GM21381 (cell line): ENCODE results near the gene DPH6.
A peak's percentile ranks its signal among the peaks of the same experiment; 100 is the strongest.

Source experiments
- ATAC-seq: cut with Tn5 transposase; IDR thresholded peaks from one replicate; pipeline ENCODE4 v1.9.1; 2021; ENCODE audit warnings: mild to moderate bottlenecking, moderate library complexity; ENCODE audit not compliant: unreplicated experiment

Gene DPH6

DNA sequence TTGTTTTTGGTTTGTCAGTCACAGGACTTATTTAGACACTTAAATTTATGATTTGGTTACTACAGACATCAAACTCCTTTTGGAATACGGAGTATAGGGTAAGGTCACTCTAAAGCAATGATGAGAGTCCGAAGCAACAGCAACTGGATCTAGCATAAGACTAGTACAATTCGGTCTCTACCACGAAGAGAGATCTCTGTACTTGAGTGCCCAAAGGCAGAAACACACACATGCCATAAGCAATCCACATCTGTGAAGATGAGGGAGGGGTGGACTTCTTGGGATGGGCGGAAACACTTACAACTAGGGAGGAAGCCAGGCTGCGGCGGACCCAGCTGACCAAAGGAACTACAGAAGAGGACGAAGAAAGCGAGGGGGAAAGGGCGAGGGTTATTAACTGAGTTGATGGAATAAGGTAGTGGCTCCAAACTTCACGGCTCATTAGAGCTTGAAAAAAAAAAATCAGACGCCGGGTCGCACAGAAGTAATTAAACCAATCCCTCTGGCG lies 595 bp downstream of the DPH6 start:
- peak; percentile 25 for ATAC-seq

DNA sequence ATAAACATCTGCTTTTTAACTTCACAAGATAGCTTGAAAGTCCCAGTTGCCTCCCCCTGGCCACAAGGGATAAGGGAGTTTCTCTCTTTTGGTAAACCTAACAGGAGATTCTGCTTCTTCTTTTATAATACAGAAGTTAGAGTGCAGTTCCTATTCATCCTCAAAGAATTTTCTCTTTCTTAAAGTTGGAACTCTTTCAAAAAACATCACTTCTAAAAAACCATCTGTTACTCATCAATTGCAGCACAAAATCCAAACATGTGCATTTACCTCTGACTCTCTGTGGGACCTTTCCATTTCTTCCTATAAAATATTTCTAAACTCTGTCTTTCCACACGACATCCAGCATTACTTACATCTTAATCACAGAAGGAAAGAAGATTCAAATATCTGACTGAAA lies 5.1 kb downstream of the DPH6 start:
- ATAC-seq, result no peak

DNA sequence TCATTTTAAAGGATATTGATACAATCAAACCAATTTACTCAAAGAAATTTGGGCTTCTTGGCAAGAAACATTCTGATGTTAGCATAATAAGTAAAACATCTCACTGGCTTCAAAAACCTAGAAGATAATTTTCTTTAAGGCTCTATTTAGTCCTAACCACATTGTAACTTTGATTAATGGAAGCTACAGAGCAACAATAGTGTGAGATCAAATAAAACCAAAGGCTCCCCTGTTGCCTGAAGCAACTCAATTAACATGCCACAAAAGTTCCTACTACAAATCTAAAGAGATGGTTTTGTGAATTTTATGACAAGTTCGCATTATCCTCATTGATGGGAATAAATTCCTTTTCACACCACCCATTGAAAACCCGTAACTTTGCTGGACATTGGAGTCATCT lies 5.9 kb downstream of the DPH6 start:
- ATAC-seq, result no peak

DNA sequence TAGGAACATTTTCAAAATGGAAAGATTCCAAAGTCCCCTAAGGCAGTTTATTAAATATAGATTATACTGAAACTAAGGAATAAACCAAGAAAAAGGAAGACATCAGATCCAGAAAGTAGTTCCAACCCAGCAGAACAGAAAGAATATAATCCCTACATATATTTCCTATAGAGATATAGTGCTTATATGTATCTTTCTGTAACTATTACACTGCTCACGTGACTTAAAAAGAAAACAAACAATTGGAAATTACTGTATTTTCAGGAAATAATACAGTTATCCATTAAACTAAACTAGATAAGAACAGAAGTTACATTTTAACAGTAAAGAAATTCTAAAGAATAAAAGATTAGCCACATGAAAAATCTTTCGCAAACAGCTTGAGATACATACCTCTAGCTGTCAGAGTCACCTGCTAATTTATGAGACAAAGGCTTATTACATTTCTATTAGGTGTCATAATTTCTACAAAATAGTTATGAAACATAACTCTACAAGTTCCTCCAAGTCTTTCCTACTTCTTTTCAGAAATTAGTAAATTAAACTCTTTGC lies 10.5 kb downstream of the DPH6 start:
- ATAC-seq, result no peak

DNA sequence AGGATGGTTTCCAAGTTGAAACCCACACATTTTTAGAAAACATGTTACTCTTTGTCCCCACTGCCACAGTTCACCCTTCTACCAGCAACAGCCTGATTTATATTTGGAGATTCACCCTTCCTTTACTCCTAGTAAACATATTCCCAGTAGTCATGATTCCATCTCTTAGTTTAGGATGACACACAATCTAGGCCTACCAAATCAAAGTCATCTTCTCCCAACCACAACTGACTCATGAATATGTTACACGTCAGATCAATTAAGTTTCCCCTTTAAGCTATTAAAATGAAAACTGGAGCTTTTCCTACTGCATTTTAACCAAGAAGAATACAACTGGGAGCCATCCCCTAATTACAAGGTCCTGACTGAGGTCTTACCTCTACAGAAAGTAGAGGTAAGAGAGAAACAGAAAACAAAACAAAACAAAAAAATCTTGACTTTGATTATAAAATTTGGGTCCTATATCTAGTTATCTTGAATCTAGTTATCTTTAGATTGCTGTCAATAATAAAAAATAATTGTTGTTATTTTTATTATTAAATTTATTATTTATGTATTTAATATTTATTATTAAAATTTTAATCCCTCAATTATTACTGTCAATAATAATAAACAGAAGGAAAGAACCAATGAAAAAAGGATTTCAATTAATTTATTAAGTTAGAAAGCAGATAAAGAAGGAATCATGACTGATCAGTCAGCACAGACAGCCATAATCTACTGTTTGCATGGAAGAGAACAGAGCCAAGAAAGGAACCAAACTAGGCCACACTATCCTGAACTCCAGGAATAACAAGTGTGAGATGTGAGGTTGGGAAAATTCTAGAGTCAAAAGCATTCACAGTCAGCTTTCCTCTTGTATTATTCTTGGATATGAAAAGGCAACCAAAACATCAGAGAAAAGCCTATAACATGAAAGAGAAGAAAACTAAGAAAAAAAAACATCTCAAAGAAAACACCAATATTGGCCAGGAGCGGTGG lies 12.5 kb downstream of the DPH6 start:
- no peak for ATAC-seq

DNA sequence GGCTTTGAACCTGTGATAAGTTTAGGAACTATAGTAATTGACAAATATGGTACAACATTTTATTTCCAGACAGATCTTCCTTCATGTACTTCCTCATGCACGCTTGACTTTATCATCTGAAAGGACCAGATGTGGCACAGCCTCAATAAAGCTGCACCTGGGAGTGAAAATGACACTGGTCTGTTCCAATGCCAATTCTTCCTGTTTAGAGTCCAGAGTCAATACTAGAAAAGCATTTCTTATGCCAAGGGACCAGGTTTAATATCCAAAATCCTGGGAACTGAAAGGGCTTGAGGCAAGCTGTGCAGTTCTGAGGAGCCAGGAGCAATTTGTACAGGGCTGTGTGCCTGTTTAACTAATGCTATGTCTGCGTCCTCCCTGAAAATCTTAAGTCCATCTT lies 15.3 kb downstream of the DPH6 start:
- no peak for ATAC-seq

DNA sequence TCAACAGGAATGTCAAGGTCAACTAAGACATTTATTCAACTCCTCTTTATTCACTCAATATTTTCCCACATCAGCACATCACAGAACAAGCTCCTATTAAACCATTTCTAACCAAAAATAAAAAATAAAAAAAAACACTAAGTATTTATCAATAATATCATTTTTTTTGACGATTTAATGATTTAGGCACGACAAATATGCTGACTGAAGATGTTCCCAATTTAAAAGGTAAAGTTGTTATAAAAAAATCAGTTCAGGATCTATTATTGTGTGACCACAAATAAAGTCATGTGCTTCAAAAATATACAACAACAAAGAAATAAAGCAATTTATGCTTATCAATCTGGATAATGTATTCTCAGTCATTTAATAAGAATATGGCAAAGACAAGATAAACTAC lies 16.2 kb downstream of the DPH6 start:
- no peak for ATAC-seq

DNA sequence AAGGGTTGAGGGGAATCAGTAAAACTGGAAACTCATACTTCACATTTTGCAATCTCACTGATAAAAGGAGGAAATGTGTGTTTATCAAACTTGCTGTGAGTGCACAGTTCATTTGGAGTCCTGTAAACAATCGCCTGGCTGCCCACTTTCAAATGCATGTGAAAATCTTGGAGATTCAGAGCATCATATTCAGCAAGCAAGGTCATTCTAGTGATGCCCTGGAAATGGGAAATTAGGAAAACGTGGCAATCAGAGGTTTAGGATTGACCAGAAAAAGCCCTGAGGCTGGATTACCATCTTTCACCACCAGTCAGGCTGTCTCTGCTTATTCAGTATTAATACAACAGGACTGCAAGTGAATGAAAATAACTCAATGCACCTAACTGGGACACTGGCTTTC lies 23.9 kb downstream of the DPH6 start:
- no peak for ATAC-seq

DNA sequence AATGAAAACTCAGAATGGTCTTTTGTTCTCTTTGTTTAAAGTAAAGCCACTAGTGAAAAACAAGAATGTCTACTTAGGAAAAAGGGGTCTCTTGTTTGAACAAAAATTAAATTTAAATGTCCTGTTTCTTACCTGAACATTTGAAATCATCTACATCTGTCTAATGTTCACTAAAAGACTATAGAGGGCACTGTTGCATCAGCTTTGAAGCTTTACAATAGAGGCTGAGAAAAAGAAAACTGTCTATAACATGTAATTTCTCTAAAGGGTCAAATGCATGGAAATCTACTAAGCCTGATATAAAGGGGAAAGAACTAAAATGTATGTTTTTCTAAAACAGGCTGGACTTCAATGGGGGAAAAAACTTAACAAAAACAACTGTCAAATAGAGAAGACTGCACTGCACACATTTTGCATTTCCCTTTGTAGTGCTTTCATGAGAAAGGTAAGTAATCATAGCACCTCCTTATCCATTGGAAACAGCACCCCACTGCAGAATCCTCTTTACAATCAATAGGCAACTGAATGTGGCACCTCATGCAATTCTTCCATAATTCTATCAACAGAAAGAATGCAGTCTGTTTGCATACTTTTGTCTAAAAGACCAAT lies 26.3 kb downstream of the DPH6 start:
- peak; percentile 71 for ATAC-seq

DNA sequence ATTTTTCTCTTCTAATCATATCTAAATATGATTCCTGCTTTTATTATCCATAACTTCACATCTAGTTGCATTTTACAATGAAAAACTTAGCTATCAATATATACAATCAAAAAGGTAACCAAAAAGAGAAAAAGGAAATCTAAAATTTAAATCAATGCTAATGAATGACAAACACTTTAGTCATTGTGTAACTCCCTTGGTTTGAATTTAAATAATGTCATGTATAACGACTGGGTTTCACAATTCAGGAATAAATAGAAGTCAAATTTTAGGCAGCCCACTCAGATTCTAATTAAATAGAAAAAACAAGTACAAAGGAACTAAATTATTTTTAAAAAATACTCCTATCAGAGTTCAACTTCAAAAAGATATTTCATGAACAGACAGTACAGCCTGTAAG lies 26.9 kb downstream of the DPH6 start:
- no peak for ATAC-seq

DNA sequence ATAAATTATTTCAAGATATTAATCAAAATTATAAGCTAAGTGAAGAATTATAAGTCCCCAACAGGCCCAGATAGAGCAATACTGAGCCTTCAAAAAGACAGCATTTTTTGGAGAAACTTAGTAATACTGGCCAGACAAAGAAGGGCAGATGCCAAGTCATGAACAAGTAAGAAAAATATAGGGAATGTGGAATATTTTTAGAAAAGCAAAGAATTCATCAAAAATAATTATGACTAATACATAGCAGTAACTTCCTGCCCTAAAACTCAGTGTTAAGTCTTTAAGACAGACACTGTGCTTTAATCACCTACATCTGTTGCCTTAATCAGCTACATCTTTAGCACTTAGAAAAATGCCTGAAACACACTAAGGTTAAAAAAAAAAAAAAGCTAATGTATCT lies 31.2 kb downstream of the DPH6 start:
- ATAC-seq, result no peak

DNA sequence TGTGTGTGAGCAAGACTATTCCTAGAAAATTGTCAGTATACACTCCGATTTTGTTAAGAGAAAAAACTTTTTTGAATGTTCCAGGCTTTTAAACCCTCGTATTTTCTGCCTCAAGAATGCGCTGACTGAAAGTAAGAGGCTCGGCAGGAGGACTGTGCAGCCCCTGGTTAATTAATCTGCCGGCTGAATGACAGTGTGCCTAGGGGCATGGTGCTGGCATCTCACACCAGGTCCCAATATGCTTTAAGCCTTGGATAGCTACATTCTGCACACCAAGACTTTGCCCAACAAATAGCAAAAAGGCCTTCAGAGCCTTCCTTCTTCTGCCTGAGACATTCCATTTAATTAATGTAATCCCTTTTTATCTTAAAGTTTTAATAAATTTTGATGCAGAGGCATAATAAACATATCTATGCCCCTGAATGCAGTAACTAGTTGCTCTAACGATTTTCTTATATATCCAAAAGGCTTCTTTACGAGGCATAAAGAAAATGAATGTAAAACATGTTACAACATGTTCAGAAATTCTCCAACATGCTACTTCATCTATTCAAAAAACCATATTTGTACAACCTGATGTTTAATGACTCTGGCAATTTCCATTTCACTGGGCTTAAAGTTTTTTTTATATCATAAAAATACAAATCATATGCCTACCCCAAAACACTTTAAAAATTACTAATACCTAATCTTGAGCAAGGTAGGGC lies 37.9 kb downstream of the DPH6 start:
- no peak for ATAC-seq

DNA sequence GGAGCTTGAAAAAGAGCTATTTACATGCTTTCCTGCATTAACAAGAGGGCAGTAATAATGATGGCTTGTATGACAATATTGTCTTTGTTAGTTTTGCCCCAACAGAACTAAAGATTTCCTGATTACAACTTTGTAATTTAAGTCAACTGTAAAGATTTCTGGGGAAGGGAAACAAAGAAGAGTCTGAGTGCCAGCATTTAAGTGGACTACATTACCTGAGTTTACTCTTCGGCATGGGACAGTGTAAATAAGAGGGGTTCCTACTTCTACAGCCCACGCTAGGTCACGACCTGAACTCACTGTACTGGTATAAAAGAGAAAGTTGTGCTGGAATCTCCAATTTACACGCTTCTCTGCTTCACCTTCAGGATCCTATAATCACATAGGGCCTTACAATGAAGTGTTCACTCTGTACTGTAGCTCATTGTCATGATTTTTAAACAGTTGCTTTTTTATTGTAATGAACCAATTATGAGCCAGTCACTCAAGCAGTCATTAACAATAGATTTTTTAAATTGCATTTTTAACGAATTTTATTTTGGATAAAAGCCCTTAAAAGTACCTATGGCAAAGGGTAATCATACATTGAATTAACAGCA lies 39.6 kb downstream of the DPH6 start:
- ATAC-seq, result no peak

DNA sequence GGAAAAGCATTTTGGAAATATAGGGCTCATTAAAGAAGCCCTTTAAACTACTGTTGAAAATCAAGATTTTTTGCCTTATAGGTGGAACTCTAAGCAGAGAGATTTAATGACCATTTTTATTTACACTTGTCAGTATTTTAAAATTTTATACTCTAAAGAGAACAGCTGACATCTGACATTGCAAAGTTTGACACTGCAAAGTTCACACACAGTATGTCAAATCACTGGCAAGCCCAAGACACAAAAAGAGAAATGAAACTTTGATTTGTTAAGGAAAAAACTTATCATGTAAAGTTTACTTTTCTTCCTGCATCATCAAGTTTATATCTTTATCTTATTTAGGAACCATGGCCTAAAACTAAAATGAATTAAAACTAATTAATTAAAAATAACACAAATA lies 40.2 kb downstream of the DPH6 start:
- ATAC-seq, result no peak

DNA sequence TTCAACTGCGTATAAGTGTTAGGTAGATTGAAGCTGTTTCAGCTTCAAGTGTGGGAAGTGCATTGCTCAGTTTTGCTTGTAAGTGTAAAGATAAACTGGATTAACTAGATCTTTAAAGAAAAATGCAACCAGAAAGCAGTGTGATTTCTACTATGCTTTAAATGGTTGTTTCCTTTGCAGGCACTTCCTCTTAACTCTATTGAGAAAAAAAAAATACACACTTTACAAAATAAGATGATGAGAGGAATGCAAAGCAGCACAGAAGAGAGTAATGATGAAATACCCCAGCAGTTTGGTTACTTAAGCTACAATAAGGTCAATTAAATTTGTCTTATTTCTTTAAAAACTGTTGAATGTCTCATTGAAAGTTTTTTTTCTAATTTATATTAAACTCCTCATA lies 40.8 kb downstream of the DPH6 start:
- ATAC-seq, result no peak

DNA sequence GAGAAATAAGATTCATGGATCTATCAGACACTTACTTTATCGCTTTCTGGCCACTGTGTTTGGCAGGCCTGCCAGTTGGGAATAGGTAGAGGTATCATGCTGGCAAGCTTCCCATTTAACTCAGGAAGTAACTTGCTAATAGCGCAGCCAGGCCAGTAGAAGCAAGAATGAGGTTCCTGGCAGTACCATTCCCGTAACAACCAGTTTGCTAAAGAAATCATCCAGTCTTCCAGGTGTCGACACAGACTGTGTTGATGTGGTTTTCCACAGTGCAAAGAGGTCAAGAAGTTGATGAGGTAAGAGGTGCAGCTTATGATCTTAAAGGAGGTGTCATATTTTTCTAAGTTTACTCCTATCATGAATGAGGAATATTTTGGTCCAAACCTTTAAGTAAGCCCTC lies 46.2 kb downstream of the DPH6 start:
- ATAC-seq, result no peak

DNA sequence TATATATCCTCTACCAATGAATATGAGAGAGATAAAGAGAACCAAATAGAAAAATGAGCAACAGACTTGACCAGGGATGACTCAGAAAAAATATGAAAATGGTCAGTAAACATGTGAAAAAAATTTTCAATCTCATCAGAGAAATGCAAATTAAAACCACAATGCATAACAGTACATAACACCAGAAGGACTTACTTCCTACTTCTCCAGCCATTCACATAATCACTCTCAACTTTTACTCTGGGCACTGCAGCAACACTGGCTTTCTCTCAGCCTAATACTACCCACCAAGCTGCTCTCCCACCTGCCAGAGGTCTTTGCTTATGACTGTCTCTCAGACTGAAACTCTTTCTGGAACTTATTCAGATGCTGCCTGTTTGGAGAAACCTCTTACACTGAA lies 49.4 kb downstream of the DPH6 start:
- ATAC-seq, result peak; percentile 99

DNA sequence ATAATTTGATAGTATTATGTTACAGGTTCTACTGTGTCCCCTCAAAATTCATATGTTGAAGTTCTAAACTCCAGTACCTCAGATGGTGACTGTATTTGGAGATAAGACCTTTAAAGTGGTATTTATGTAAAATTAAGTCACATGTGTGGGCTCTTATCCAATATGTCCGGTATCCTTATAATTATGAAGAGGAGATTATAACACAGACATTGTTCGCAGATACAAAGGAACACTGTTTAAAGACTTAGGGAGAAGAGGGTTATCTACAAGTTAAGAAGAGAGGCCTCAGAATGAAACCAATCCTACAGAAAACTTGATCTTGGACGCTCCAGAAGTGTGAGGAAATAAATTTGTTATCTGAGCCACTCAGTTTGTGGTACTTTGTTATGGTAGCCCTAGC lies 50.9 kb downstream of the DPH6 start:
- ATAC-seq, result no peak

DNA sequence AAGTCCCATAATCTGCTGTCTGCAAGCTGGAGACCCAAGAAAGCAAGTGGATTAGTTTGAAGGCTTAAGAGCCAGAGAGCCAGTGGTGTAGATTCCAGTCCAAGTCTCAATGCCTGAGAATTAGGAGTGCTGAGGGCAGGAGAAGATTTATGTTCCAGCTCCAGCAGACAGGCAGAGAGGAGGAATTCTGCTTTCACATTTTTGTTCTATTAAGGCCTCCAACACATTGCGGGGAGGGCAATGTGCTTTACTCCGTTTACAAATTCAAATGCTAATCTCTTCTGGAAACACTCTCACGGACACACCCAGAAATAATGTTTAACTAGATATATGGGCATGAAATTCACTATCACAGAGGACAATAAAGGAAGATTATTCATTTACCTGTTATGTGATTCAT lies 54.0 kb downstream of the DPH6 start:
- no peak for ATAC-seq

DNA sequence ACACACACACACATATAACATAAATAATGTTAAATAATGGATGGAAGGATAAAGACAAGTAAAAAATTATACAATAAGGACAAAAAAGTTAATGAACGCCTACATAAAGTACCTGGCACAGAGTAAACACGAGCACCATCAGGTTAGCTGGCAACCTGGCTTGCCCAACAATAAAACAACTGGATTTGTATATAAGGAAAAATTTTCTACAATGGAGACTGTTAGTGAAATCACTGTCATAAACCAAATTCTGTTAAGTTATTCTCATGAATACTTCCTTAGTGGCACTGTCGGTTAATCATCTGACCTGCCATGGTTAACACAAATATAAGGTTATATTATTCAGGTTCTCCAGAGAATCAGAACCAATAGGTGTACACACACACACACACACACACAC lies 54.8 kb downstream of the DPH6 start:
- no peak for ATAC-seq

DNA sequence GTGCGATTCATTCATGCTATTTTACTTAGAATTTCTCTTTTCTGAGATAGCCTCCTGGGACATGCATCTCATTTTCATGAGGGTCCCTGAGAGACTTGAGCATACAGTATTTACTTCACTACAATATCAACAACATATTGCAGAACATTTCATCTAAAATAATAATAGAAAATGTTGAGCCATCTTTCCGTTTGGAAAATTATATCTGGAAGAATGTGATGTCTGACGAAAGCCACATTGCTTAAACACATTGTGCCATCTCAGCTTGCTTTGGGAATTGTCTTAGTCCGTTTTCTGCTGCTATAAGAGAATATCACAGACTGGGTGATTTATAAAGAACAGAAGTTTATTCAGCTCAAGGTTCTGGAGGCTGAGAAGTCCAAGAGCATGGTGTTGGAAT lies 55.5 kb downstream of the DPH6 start:
- no peak for ATAC-seq
